Fibroblast of lung (primary cell): ENCODE measurements around the gene ZDHHC1.

Source experiments
- EZH2 ChIP-seq: IDR thresholded peaks from 2 replicates; pipeline ENCODE4 v1.5.1; 2012; ENCODE audit warnings: low read length, control low read depth, mild to moderate bottlenecking; ENCODE audit errors: missing control alignments
- TF ChIP-seq, protein P1 (sequence below), 2 donors: IDR thresholded peaks in 1 of 2; conservative IDR thresholded peaks in 1 of 2; 1 replicate in 1 of 2; 2 replicates in 1 of 2; pipeline ENCODE4 v1.5.1; 2011 to 2012; ENCODE audit warnings: low read length in 2 of 2, control low read depth in 1 of 2, inconsistent platforms in 1 of 2, low read depth in 1 of 2, mild to moderate bottlenecking in 1 of 2

DNA sequence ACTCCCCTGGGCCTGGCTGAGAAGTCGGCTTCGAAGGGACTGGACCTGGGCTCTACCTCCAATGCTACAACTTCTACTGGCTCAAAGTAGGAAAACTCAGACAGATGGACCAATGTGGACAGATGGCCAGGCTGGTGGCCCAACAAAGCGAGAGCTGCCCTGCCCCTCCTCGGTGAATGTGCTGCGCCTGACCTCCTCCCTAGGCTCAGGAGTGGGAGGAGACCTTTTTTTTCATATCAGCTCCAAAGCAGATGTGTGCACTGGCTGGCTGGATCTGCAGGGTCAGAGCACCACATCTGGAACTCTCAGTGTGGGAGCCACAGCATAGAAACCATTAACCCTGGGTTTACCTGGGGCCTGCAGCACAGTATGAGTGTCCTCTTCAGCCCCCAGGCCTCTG is 43.9 kb upstream of the ZDHHC1 start:
- TF ChIP-seq, protein P1, sequence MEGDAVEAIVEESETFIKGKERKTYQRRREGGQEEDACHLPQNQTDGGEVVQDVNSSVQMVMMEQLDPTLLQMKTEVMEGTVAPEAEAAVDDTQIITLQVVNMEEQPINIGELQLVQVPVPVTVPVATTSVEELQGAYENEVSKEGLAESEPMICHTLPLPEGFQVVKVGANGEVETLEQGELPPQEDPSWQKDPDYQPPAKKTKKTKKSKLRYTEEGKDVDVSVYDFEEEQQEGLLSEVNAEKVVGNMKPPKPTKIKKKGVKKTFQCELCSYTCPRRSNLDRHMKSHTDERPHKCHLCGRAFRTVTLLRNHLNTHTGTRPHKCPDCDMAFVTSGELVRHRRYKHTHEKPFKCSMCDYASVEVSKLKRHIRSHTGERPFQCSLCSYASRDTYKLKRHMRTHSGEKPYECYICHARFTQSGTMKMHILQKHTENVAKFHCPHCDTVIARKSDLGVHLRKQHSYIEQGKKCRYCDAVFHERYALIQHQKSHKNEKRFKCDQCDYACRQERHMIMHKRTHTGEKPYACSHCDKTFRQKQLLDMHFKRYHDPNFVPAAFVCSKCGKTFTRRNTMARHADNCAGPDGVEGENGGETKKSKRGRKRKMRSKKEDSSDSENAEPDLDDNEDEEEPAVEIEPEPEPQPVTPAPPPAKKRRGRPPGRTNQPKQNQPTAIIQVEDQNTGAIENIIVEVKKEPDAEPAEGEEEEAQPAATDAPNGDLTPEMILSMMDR (conservative IDR thresholded peaks at IDR 0.05 in 1 of 2, IDR thresholded peaks at IDR 0.05 in 1 of 2; ENCODE audit: low read depth in 1 of 2, low read length in 2 of 2) = no peak
- no peak for TF ChIP-seq EZH2
